GM19463 (cell line): ENCODE measurements around the gene PRSS38.

Source experiments
- ATAC-seq: cut with Tn5 transposase; IDR thresholded peaks from one replicate; pipeline ENCODE4 v1.9.1; 2021; ENCODE audit warnings: mild to moderate bottlenecking, moderate library complexity; ENCODE audit not compliant: unreplicated experiment

The PRSS38 gene

GRCh38 chr1:227894831-227895451 is 79.5 kb downstream of the PRSS38 start:
- no peak for ATAC-seq
